H1 (cell line): ENCODE results near the gene CNTD1. TPM values are rescaled to one million over a fixed set of nuclear protein-coding genes. Genes with fewer than 3 reads are reported as not detected.

Experiments
- CTCF ChIA-PET: fragments of 300-600 bp; sonication (Branson Sonifier 250); formaldehyde crosslinking; loops from one replicate; lab custom pipeline; 2021; ENCODE audit not compliant: partially characterized antibody; lab: Charles Lee
- POLR2A ChIA-PET: fragments of 300-600 bp; sonication (Branson Sonifier 250); formaldehyde crosslinking; loops from one replicate; lab custom pipeline; 2021; ENCODE audit warnings: inconsistent platforms; ENCODE audit not compliant: partially characterized antibody; lab: Charles Lee
- DNase-seq, 2 experiments: peaks; one replicate each; pipeline versions ENCODE4 v3.0.0 to v3.0.0-alpha.2; 2010 to 2022; ENCODE audit warnings: low spot score in 2 of 2, low read depth in 1 of 2, mixed read lengths in 1 of 2
- FAIRE-seq: peaks from 2 replicates; lab custom pipeline; 2011; peaks lifted over from hg19 to GRCh38; lab: Jason Lieb, UNC
- H2AFZ ChIP-seq: 2 replicates; pipeline ENCODE4 v1.8.1; 2012; ENCODE audit warnings: low read length, inconsistent platforms
- H2AK5ac ChIP-seq: 2 replicates; pipeline ENCODE4 v1.6.1; 2013; ENCODE audit warnings: low read depth, low read length
- H2BK120ac ChIP-seq: replicated peaks from 2 replicates; pipeline ENCODE3; 2013; ENCODE audit warnings: low read depth, low read length, inconsistent platforms
- H2BK12ac ChIP-seq: 2 replicates; pipeline ENCODE4 v1.6.1; 2013; ENCODE audit warnings: low read depth, low read length
- H2BK15ac ChIP-seq: 2 replicates; pipeline ENCODE4 v1.6.1; 2013; ENCODE audit warnings: low read length
- H2BK20ac ChIP-seq: 2 replicates; pipeline ENCODE4 v1.6.1; 2013; ENCODE audit warnings: low read length
- H2BK5ac ChIP-seq: 2 replicates; pipeline ENCODE4 v1.6.1; 2013; ENCODE audit warnings: low read depth, low read length
- H3K14ac ChIP-seq: 2 replicates; pipeline ENCODE4 v1.6.1; 2013; ENCODE audit warnings: inconsistent platforms; ENCODE audit not compliant: insufficient read length
- H3K18ac ChIP-seq: 2 replicates; pipeline ENCODE4 v1.6.1; 2013; ENCODE audit warnings: low read length; ENCODE audit errors: extremely low read depth
- H3K23ac ChIP-seq: 2 replicates; pipeline ENCODE4 v1.6.1; 2013; ENCODE audit warnings: inconsistent platforms; ENCODE audit not compliant: insufficient read length
- H3K23me2 ChIP-seq: 2 replicates; pipeline ENCODE4 v1.6.1; 2013; ENCODE audit warnings: low read depth, low read length
- H3K27ac ChIP-seq: 2 replicates; pipeline ENCODE4 v1.6.1; 2011; ENCODE audit warnings: low read depth, low read length, inconsistent platforms
- H3K27me3 ChIP-seq, 4 experiments: replicated peaks in 1 of 4; 1 replicate in 1 of 4; 2 replicates in 3 of 4; pipeline versions ENCODE4 v1.6.1 to v1.8.1; 2011 to 2013; ENCODE audit warnings: low read length in 3 of 4, mild to moderate bottlenecking in 3 of 4, inconsistent platforms in 2 of 4, mixed read lengths in 2 of 4, moderate library complexity in 1 of 4; ENCODE audit not compliant: control insufficient read depth in 3 of 4, insufficient read depth in 3 of 4; ENCODE audit errors: extremely low read depth in 1 of 4
- H3K36me3 ChIP-seq, 4 experiments: 2 replicates each; pipeline versions ENCODE4 v1.6.1 to v1.8.1; 2011 to 2013; ENCODE audit warnings: mild to moderate bottlenecking in 4 of 4, low read length in 3 of 4, moderate library complexity in 2 of 4, control low read depth in 1 of 4, inconsistent platforms in 1 of 4; ENCODE audit not compliant: insufficient read depth in 4 of 4, control insufficient read depth in 2 of 4
- H3K4ac ChIP-seq: replicated peaks from 2 replicates; pipeline ENCODE3; 2013; ENCODE audit warnings: low read length, low read depth, mixed read lengths, inconsistent platforms; ENCODE audit not compliant: insufficient read length
- H3K4me1 ChIP-seq, 4 experiments: replicated peaks in 1 of 4; 1 replicate in 1 of 4; 2 replicates in 3 of 4; pipeline versions ENCODE4 v1.6.1 to v1.8.1; 2011 to 2013; ENCODE audit warnings: low read length in 3 of 4, inconsistent platforms in 2 of 4, mixed read lengths in 1 of 4; ENCODE audit not compliant: insufficient read depth in 4 of 4, control insufficient read depth in 3 of 4
- H3K4me2 ChIP-seq, 2 experiments: 2 replicates each; pipeline versions ENCODE4 v1.6.1 to v1.8.1; 2011 to 2013; ENCODE audit warnings: low read depth in 2 of 2, low read length in 2 of 2, control low read depth in 1 of 2, inconsistent platforms in 1 of 2, mild to moderate bottlenecking in 1 of 2; ENCODE audit not compliant: insufficient read depth in 1 of 2
- H3K4me3 ChIP-seq, 4 experiments: fragments of 200-600, 300-600 bp in 1 of 4; sonication (generic), shearing (Covaris generic), sonication (Bioruptor Twin) in 1 of 4; 2 replicates each; pipeline versions ENCODE4 v1.5.1 to v1.8.1; 2011 to 2016; ENCODE audit warnings: low read length in 4 of 4, low read depth in 3 of 4, control low read depth in 2 of 4, inconsistent platforms in 2 of 4, mild to moderate bottlenecking in 2 of 4, mixed read lengths in 1 of 4, moderate library complexity in 1 of 4; ENCODE audit not compliant: insufficient read depth in 2 of 4; ENCODE audit errors: extremely low read depth in 1 of 4
- H3K56ac ChIP-seq: replicated peaks from 2 replicates; pipeline ENCODE3; 2013; ENCODE audit warnings: low read depth, mild to moderate bottlenecking, mixed read lengths, low read length, inconsistent platforms; ENCODE audit not compliant: insufficient read length
- H3K79me1 ChIP-seq: 2 replicates; pipeline ENCODE4 v1.6.1; 2013; ENCODE audit warnings: low read depth, low read length, control low read depth
- H3K79me2 ChIP-seq, 2 experiments: 2 replicates each; pipeline versions ENCODE4 v1.6.1 to v1.8.1; 2012 to 2013; ENCODE audit warnings: low read length in 2 of 2, mild to moderate bottlenecking in 2 of 2, inconsistent platforms in 1 of 2; ENCODE audit not compliant: insufficient read depth in 2 of 2, control insufficient read depth in 1 of 2
- H3K9ac ChIP-seq, 4 experiments: replicated peaks in 1 of 4; 1 replicate in 1 of 4; 2 replicates in 3 of 4; pipeline versions ENCODE4 v1.6.1 to v1.8.1; 2011 to 2013; ENCODE audit warnings: low read depth in 3 of 4, low read length in 3 of 4, control low read depth in 2 of 4, mild to moderate bottlenecking in 2 of 4, moderate library complexity in 2 of 4, inconsistent platforms in 1 of 4; ENCODE audit errors: extremely low read depth in 1 of 4
- H3K9me3 ChIP-seq, 2 experiments: 2 replicates each; pipeline versions ENCODE4 v1.6.1 to v1.8.1; 2012 to 2013; ENCODE audit warnings: mild to moderate bottlenecking in 2 of 2, moderate library complexity in 2 of 2, control low read depth in 1 of 2, inconsistent platforms in 1 of 2, low read depth in 1 of 2, low read length in 1 of 2, mixed read lengths in 1 of 2; ENCODE audit not compliant: insufficient read depth in 2 of 2
- H4K20me1 ChIP-seq, 2 experiments: replicated peaks in 1 of 2; 2 replicates each; pipeline versions ENCODE3 to v1.8.1; 2011 to 2013; ENCODE audit warnings: inconsistent platforms in 2 of 2, low read length in 2 of 2, mild to moderate bottlenecking in 1 of 2; ENCODE audit not compliant: insufficient read depth in 2 of 2, control insufficient read depth in 1 of 2
- H4K5ac ChIP-seq: 2 replicates; pipeline ENCODE4 v1.6.1; 2013; ENCODE audit warnings: low read length, low read depth, mixed read lengths, inconsistent platforms; ENCODE audit not compliant: insufficient read length
- H4K8ac ChIP-seq: 2 replicates; pipeline ENCODE4 v1.8.0; 2013; ENCODE audit warnings: mild to moderate bottlenecking, moderate library complexity, low read length, inconsistent platforms; ENCODE audit not compliant: insufficient read depth; ENCODE audit errors: extremely low read depth
- H4K91ac ChIP-seq: replicated peaks from 2 replicates; pipeline ENCODE3; 2013; ENCODE audit warnings: low read length, mixed read lengths, inconsistent platforms; ENCODE audit not compliant: insufficient read length
- CBX5 ChIP-seq: fragments of 300-800, 300-1000 bp; sonication (generic); IDR thresholded peaks from 2 replicates; pipeline ENCODE4 v1.7.1; 2016; ENCODE audit warnings: antibody characterized with exemption, low read length, low read depth
- FOSL1 ChIP-seq: IDR thresholded peaks from 2 replicates; pipeline ENCODE4 v1.6.1; 2011; ENCODE audit warnings: mild to moderate bottlenecking, low read depth, low read length, moderate library complexity; ENCODE audit not compliant: insufficient read depth
- SP2 ChIP-seq: IDR thresholded peaks from 2 replicates; pipeline ENCODE4 v1.6.1; 2012; ENCODE audit warnings: mild to moderate bottlenecking, low read length, inconsistent platforms
- TAF1 ChIP-seq: IDR thresholded peaks from 2 replicates; pipeline ENCODE4 v1.6.1; 2011; ENCODE audit warnings: mild to moderate bottlenecking, low read depth, low read length
- WGBS, 2 experiments: shearing (Covaris generic) in 1 of 2; methylation state at CpG; one replicate each; pipeline versions ENCODE4 v1.1.6 to v1.1.7; 2013 to 2015; ENCODE audit warnings: low lambda C conversion rate in 2 of 2, mixed read lengths in 2 of 2, inconsistent platforms in 1 of 2, low coverage in 1 of 2, missing lambda C conversion rate in 1 of 2; ENCODE audit not compliant: insufficient replicate concordance in 2 of 2, insufficient coverage in 1 of 2, insufficient read length in 1 of 2; ENCODE audit errors: extremely low coverage in 1 of 2, missing lambda C conversion rate in 1 of 2; 5-methylcytosine and 5-hydroxymethylcytosine counted together
- polyA plus RNA-seq, 7 experiments: library from polyadenylated mRNA; depleted of rRNA in 3 of 7; stranded (reverse) in 5 of 7; unstranded in 2 of 7; fragments of >200 nt in 5 of 7; fragments of 200-250 nt in 2 of 7; gene quantifications; 1 replicate in 5 of 7; 2 replicates in 1 of 7; 4 replicates in 1 of 7; pipeline versions ENCODE4 v1.2.1 to v1.2.3, GENCODE V29; 2011 to 2013; ENCODE audit warnings: missing spikeins in 2 of 7, mixed read lengths in 2 of 7
- total RNA-seq: library from RNA; stranded (reverse); fragmentation: NEBNext Ultra II Directional; extraction: Animal tissue kit (Norgen Biotek cat#: 25700); gene quantifications from 2 replicates; pipeline ENCODE4 v1.2.1, GENCODE V29; 2021

CNTD1 gene
- total and polyA plus RNA-seq, 2 of the 8 experiments (the other 6 are each of a cell fraction or from before 2014, with no cell fraction given) = not detected

GRCh38 chr17:42832213-42832933 is 33.7 kb downstream of the CNTD1 start:
- FAIRE-seq = no peak

More at GRCh38 chr17:42832213-42832933, 33.7 kb downstream of the CNTD1 start:
- peak overlapping the region; percentile 94 for H2AFZ ChIP-seq
- no peak overlapping the region for H4K91ac ChIP-seq
- H3K4me3 ChIP-seq = peak overlapping the region; percentile 75 to 99 (median 96)
- H3K36me3 ChIP-seq = peaks cover 3 to 23% (median 13%) of the 10 kb centered on the region in 4 experiments
- peak overlapping the region; percentile 89 to 94 for H3K4me2 ChIP-seq
- no peak for DNase-seq
- no peak overlapping the region for H2BK15ac ChIP-seq
- TF ChIP-seq FOSL1 (no peak), CBX5 (no peak), TAF1 (no peak), SP2 (no peak)
- H2BK12ac ChIP-seq = peak overlapping the region; percentile 56; the same call in 1 of the 2 replicates
- H4K5ac ChIP-seq = peak overlapping the region; percentile 88
- peaks cover 9% of the 10 kb centered on the region for H3K23me2 ChIP-seq
- H3K9ac ChIP-seq = peak overlapping the region; percentile 94 to 99 (median 98)
- WGBS, 2 experiments = 58% methylated on average over 9 of the region's 9 CpGs; no CpG with 5 or more reads in 1 of the 2 experiments
- 0 out of 2 replicates have a peak overlapping the region, but pooled peaks have one; percentile 30 for H2AK5ac ChIP-seq
- no peaks in the 10 kb centered on the region for H3K27me3 ChIP-seq
- H3K9me3 ChIP-seq = no peaks in the 10 kb centered on the region
- H3K23ac ChIP-seq = no peak overlapping the region
- H3K18ac ChIP-seq = peak overlapping the region; percentile 91; the same call in 1 of the 2 replicates
- peak overlapping the region; percentile 93 for H3K56ac ChIP-seq
- peak overlapping the region; percentile 100; the same call in 1 of the 2 replicates for H4K8ac ChIP-seq
- POLR2A ChIA-PET = interaction anchor here (1.6 to 8.9 kb wide), 6 partner anchors 10 to 169 kb away, joined by 4 to 111 read pairs (median 14); partner anchors contain the start of genes AOC2, AOC3, BECN1 and RPL27
- CTCF ChIA-PET = interaction anchor here (1.0 to 4.2 kb wide), 4 partner anchors 11 to 136 kb away, joined by 3 to 45 read pairs (median 6); partner anchors contain the start of gene BECN1
- H3K4ac ChIP-seq = no peak overlapping the region
- H3K27ac ChIP-seq = peak overlapping the region; percentile 99
- H4K20me1 ChIP-seq = no peaks in the 10 kb centered on the region
- peak overlapping the region; percentile 99 for H2BK5ac ChIP-seq
- peaks cover 3 to 22% of the 10 kb centered on the region in 2 experiments for H3K79me2 ChIP-seq
- H3K14ac ChIP-seq = no peak overlapping the region
- H2BK20ac ChIP-seq = no peak overlapping the region
- peak overlapping the region; percentile 1 for H2BK120ac ChIP-seq
- H3K4me1 ChIP-seq = peaks cover 0 to 2% (median 0%) of the 10 kb centered on the region in 4 experiments; a peak in 2 of 7 replicates
- peaks cover 2% of the 10 kb centered on the region; the same call in 1 of the 2 replicates for H3K79me1 ChIP-seq
